ENCODE data around the gene PKDCC.

PKDCC gene

GRCh38 chr2:42050010-42050702, 2.3 kb downstream of the PKDCC start:
- DNase-seq: no peak

GRCh38 chr2:42050703-42051542, 3.1 kb downstream of the PKDCC start:
- no peak for DNase-seq

- DNase-seq: no peak
Observed at GRCh38 chr2:42051543-42052235, 3.9 kb downstream of the PKDCC start.

- no peak for DNase-seq
Observed at GRCh38 chr2:42052702-42053481, 5.1 kb downstream of the PKDCC start.

- no peak for DNase-seq
Observed at GRCh38 chr2:42053482-42053790, 5.6 kb downstream of the PKDCC start.

- DNase-seq: peak in 7 of 14 donors; percentile 10 to 61 (median 25)
Observed at GRCh38 chr2:42053791-42054701, 6.2 kb downstream of the PKDCC start.

GRCh38 chr2:42054714-42055430, 7.1 kb downstream of the PKDCC start:
- DNase-seq: no peak

- no peak for DNase-seq
Observed at GRCh38 chr2:42055573-42056514, 8.0 kb downstream of the PKDCC start.

- no peak for DNase-seq
Observed at GRCh38 chr2:42057159-42057901, 9.5 kb downstream of the PKDCC start.

GRCh38 chr2:42057902-42058450, 10.2 kb downstream of the PKDCC start:
- no peak for DNase-seq

- no peak for DNase-seq
Observed at GRCh38 chr2:42059261-42059898, 11.6 kb downstream of the PKDCC start.

- no peak for DNase-seq
Observed at GRCh38 chr2:42060028-42060427, 12.2 kb downstream of the PKDCC start.

- peak in 3 of 14 donors; percentile 11 to 30 (median 16) for DNase-seq
Observed at GRCh38 chr2:42060718-42061619, 13.1 kb downstream of the PKDCC start.

- no peak for DNase-seq
Observed at GRCh38 chr2:42061839-42062238, 14.0 kb downstream of the PKDCC start.

GRCh38 chr2:42063431-42064171, 15.8 kb downstream of the PKDCC start:
- no peak for DNase-seq

- DNase-seq: no peak
Observed at GRCh38 chr2:42064417-42064942, 16.7 kb downstream of the PKDCC start.
